Tongue (tissue), 2 donors: ENCODE data around the gene MEI4. TPM values are rescaled to one million over a fixed set of nuclear protein-coding genes. Genes with fewer than 3 reads are reported as not detected.

Source experiments
- DNase-seq: peaks from one replicate; pipeline ENCODE4 v3.0.0-alpha.2; 2015
- total RNA-seq: library from RNA; depleted of rRNA; stranded (reverse); fragments of >200 nt; gene quantifications from one replicate; pipeline ENCODE4 v1.2.3, GENCODE V29; 2014

MEI4 gene
- total RNA-seq, 1 donor from 2014 or later: 0.31 TPM

DNA sequence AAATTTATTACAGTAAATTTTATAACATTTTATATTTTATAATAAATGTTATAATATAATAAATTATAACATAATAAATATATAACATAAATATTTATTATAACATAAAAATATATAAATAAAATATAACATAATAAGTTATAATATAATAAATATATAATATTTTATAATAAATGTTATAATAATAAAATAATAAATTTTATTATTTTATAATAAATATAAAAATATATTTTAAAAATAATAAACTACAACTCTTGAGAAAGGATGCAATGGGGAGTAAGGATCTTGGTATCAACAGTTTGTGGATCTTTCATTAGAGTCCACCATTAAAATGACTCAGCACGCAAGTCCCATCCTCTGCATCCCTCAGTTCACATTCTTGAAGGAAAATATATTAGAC is 312.6 kb downstream of the MEI4 start:
- DNase-seq: no peak

DNA sequence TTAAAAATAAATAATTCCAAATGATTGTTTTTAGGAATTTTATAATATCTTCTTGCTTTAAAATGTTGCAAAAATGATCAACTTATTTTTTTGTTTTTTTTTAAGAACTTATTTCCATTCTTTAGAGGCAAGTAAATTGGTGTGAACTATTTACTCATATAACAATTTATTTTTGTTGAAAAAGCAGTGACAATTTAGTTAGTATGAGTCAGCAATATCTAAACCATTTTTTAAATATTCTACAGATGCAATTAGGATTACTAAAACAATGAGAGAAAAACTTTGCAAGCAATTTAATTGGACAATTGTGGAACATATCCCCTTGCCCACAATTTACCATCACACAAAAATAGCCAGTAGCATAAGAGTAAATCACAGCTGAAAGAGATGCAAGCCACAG is 319.5 kb downstream of the MEI4 start:
- DNase-seq: no peak

Other genes starting within 250 kb of the MEI4 start
- gene HTR1B, start 189.5 kb upstream of the MEI4 start, total RNA-seq: not detected